Measurements from ENCODE around the gene JARID2. TPM values are rescaled to one million over a fixed set of nuclear protein-coding genes. Genes with fewer than 3 reads are reported as not detected.

The JARID2 gene
- total RNA-seq, 2 donors from 2014 or later: 8.3 to 12.8 TPM

GRCh38 chr6:15434823-15435380, 189.0 kb downstream of the JARID2 start:
- Histone ChIP-seq H3K27ac (no peak overlapping the region), H3K4me1 (ENCODE audit: control insufficient read depth in 1 of 2, low read depth in 2 of 2) (peaks cover 20 to 42% of the 10 kb centered on the region in 2 donors), H3K9me3 (no peaks in the 10 kb centered on the region), H3K27me3 (replicated peaks; ENCODE audit: insufficient read depth) (no peaks in the 10 kb centered on the region), H3K4me3 (no peak overlapping the region), H3K36me3 (no peaks in the 10 kb centered on the region)
- no peak for DNase-seq (ENCODE audit: low spot score)
- ATAC-seq (ENCODE audit: insufficient number of reproducible peaks, low FRiP score, low read depth): no peak
- TF ChIP-seq CTCF (IDR thresholded peaks at IDR 0.05): no peak

GRCh38 chr6:15435468-15435867, 189.6 kb downstream of the JARID2 start:
- no peak for TF ChIP-seq CTCF (IDR thresholded peaks at IDR 0.05)
- Histone ChIP-seq H3K27me3 (replicated peaks; ENCODE audit: insufficient read depth) (no peaks in the 10 kb centered on the region), H3K4me1 (ENCODE audit: control insufficient read depth in 1 of 2, low read depth in 2 of 2) (peaks cover 16 to 42% of the 10 kb centered on the region in 2 donors), H3K9me3 (no peaks in the 10 kb centered on the region), H3K4me3 (no peak overlapping the region), H3K27ac (no peak overlapping the region), H3K36me3 (no peaks in the 10 kb centered on the region)
- DNase-seq (ENCODE audit: low spot score) (no peak), ATAC-seq (ENCODE audit: insufficient number of reproducible peaks, low FRiP score, low read depth) (no peak)

GRCh38 chr6:15436451-15436850, 190.6 kb downstream of the JARID2 start:
- no peak for TF ChIP-seq CTCF (IDR thresholded peaks at IDR 0.05)
- Histone ChIP-seq H3K4me1 (ENCODE audit: control insufficient read depth in 1 of 2, low read depth in 2 of 2) (peaks cover 12 to 40% of the 10 kb centered on the region in 2 donors), H3K9me3 (no peaks in the 10 kb centered on the region), H3K27me3 (replicated peaks; ENCODE audit: insufficient read depth) (no peaks in the 10 kb centered on the region), H3K27ac (no peak overlapping the region), H3K4me3 (no peak overlapping the region), H3K36me3 (no peaks in the 10 kb centered on the region)
- DNase-seq (ENCODE audit: low spot score) (no peak), ATAC-seq (ENCODE audit: insufficient number of reproducible peaks, low FRiP score, low read depth) (no peak)

GRCh38 chr6:15437090-15437635, 191.3 kb downstream of the JARID2 start:
- ATAC-seq (ENCODE audit: insufficient number of reproducible peaks, low FRiP score, low read depth) (no peak), DNase-seq (ENCODE audit: low spot score) (no peak)
- Histone ChIP-seq H3K27me3 (replicated peaks; ENCODE audit: insufficient read depth) (no peaks in the 10 kb centered on the region), H3K4me3 (no peak overlapping the region), H3K9me3 (no peaks in the 10 kb centered on the region), H3K36me3 (no peaks in the 10 kb centered on the region), H3K27ac (no peak overlapping the region), H3K4me1 (ENCODE audit: control insufficient read depth in 1 of 2, low read depth in 2 of 2) (peaks cover 16 to 33% of the 10 kb centered on the region in 2 donors)
- no peak for TF ChIP-seq CTCF (IDR thresholded peaks at IDR 0.05)

- Histone ChIP-seq H3K36me3 (no peaks in the 10 kb centered on the region), H3K27me3 (replicated peaks; ENCODE audit: insufficient read depth) (no peaks in the 10 kb centered on the region), H3K4me1 (ENCODE audit: control insufficient read depth in 1 of 2, low read depth in 2 of 2) (peaks cover 12 to 39% of the 10 kb centered on the region in 2 donors), H3K9me3 (no peaks in the 10 kb centered on the region), H3K27ac (no peak overlapping the region), H3K4me3 (no peak overlapping the region)
- TF ChIP-seq CTCF (IDR thresholded peaks at IDR 0.05): no peak
- ATAC-seq (ENCODE audit: insufficient number of reproducible peaks, low FRiP score, low read depth): no peak
- DNase-seq (ENCODE audit: low spot score): no peak
These were observed 193.6 kb downstream of the JARID2 start for GRCh38 chr6:15439410-15440025.

Measured in thoracic aorta (tissue), 2 donors.